Nephron progenitor cell (in vitro differentiated cells): Measurements from ENCODE around the gene CPLX4.

Experiments
- DNase-seq: peaks from one replicate; pipeline ENCODE4 v3.0.0; 2021
- H3K27ac Mint-ChIP-seq: 2 replicates; pipeline ENCODE4 v1.8.0; 2021; ENCODE audit warnings: mild to moderate bottlenecking, moderate library complexity, mixed read lengths
- H3K27me3 Mint-ChIP-seq: 2 replicates; pipeline ENCODE4 v1.8.0; 2021; ENCODE audit warnings: mild to moderate bottlenecking, low read depth, mixed read lengths; ENCODE audit not compliant: poor library complexity
- H3K36me3 Mint-ChIP-seq: 2 replicates; pipeline ENCODE4 v1.8.0; 2021; ENCODE audit warnings: low read depth, mixed read lengths
- H3K4me1 Mint-ChIP-seq: 2 replicates; pipeline ENCODE4 v1.8.0; 2021; ENCODE audit warnings: mixed read lengths
- H3K4me3 Mint-ChIP-seq: 2 replicates; pipeline ENCODE4 v1.8.0; 2021; ENCODE audit warnings: mild to moderate bottlenecking, moderate library complexity, mixed read lengths
- H3K9me3 Mint-ChIP-seq: 2 replicates; pipeline ENCODE4 v1.8.0; 2021; ENCODE audit warnings: mild to moderate bottlenecking, moderate library complexity, mixed read lengths
- CTCF ChIP-seq: fragments of 200-600 bp; sonication (generic); IDR thresholded peaks from 2 replicates; pipeline ENCODE4 v1.5.0; 2021; ENCODE audit warnings: antibody characterized with exemption

Gene CPLX4

DNA sequence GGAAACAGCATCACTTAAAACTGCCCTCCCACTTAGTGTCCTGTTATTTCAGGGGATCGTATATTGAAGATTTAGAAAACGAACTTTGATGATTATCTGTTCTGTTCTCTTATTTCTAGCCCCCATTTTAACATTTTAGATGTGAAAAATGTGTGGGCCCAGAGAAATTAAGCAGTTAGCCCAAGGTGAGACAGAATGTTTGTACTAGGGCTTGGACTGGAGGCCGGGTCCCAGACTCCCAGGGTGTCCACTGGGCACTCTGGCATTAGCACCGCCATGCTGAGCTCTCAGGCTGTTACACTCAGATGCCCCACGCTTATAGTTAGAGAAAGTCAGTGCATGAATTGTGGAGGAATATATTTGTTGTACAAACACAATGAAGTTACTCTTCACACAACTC, 39.7 kb downstream of the CPLX4 start:
- H3K9me3 Mint-ChIP-seq, result no peaks in the 10 kb centered on the region

GRCh38 chr18:59276047-59276446, 42.4 kb downstream of the CPLX4 start:
- TF ChIP-seq CTCF, result no peak
- no peaks in the 10 kb centered on the region for H3K9me3 Mint-ChIP-seq
- DNase-seq, result no peak
- H3K4me1 Mint-ChIP-seq, result no peaks in the 10 kb centered on the region
- peaks cover 100% of the 10 kb centered on the region for H3K27me3 Mint-ChIP-seq
- no peak overlapping the region for H3K27ac Mint-ChIP-seq
- H3K36me3 Mint-ChIP-seq, result no peaks in the 10 kb centered on the region
- no peak overlapping the region for H3K4me3 Mint-ChIP-seq

More for the DNA sequence above, 39.7 kb downstream of the CPLX4 start:
- TF ChIP-seq CTCF, result no peak
- H3K27me3 Mint-ChIP-seq, result peaks cover 100% of the 10 kb centered on the region
- H3K4me1 Mint-ChIP-seq, result no peaks in the 10 kb centered on the region
- H3K27ac Mint-ChIP-seq, result no peak overlapping the region
- DNase-seq, result no peak
- H3K4me3 Mint-ChIP-seq, result no peak overlapping the region
- no peaks in the 10 kb centered on the region for H3K36me3 Mint-ChIP-seq

- Mint-ChIP-seq H3K4me3 (no peak overlapping the region), H3K36me3 (no peaks in the 10 kb centered on the region), H3K27ac (no peak overlapping the region), H3K27me3 (peaks cover 100% of the 10 kb centered on the region), H3K9me3 (no peaks in the 10 kb centered on the region), H3K4me1 (no peaks in the 10 kb centered on the region)
- no peak for DNase-seq
- no peak for TF ChIP-seq CTCF
Observed at GRCh38 chr18:59275406-59275949, 43.0 kb downstream of the CPLX4 start.

- Mint-ChIP-seq H3K4me3 (peak overlapping the region; percentile 73), H3K4me1 (no peaks in the 10 kb centered on the region), H3K9me3 (no peaks in the 10 kb centered on the region), H3K27ac (no peak overlapping the region), H3K36me3 (no peaks in the 10 kb centered on the region), H3K27me3 (peaks cover 100% of the 10 kb centered on the region)
- no peak for TF ChIP-seq CTCF
- DNase-seq, result no peak
Observed at GRCh38 chr18:59274533-59274928, 43.9 kb downstream of the CPLX4 start.

DNA sequence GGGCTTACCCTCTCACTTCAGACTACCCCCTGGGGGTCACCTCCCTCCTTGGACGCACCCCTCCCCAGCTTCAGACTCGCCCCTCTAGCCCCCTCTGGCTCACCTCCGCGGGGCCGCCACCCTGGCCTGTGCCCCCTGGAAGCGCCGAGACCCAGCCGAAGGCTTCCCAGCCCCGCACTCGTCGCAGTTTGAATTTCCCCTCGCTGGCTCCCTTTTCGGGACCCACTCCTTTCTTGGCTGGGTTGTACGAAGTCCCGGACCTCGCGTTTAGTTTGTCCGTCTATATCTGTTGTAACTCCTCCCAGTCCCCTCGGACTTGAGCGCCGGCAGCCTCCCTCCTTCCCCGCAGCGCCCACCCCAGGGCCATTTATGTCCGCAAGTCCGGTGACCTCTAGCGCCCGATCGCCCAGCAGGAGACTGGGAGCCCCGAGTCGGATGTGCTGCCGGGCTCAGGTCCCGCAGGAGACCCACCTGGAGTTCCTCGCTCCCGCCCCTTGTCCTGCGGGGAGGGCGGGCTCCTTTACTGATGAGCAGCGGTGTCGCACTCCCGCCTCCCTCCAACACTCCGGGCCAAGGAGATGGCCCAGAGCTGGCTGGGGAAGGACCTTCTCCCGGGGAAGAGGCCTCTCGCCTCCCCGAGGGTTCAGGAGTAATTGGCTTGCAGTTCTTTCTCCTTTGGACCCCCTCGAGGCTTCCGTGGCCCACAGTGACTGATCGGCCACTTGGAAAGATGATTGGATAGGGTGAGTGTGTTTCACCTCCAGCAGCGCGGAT, 44.5 kb downstream of the CPLX4 start:
- Mint-ChIP-seq H3K27ac (no peak overlapping the region), H3K36me3 (no peaks in the 10 kb centered on the region), H3K4me3 (peak overlapping the region; percentile 73), H3K27me3 (peaks cover 100% of the 10 kb centered on the region), H3K4me1 (no peaks in the 10 kb centered on the region), H3K9me3 (no peaks in the 10 kb centered on the region)
- DNase-seq, result no peak
- peak; percentile 19 for TF ChIP-seq CTCF
